GM18951 (cell line): ENCODE data around the gene KLHL10.
"Not testable (repeated sequence)": the region's sequence is repeated elsewhere in the genome, so short reads cannot be mapped to it uniquely, and the experiment has no call there.

Source experiments
- POLR2A ChIP-seq: IDR thresholded peaks from 4 replicates; pipeline ENCODE4 v1.6.1; 2011; ENCODE audit warnings: mild to moderate bottlenecking; ENCODE audit not compliant: insufficient read length, insufficient read depth; ENCODE audit errors: extremely low read depth
- in situ Hi-C: fragments of 300-500 bp; cut with MboI; formaldehyde crosslinking; loops from one replicate; pipeline ENCODE4 v1.12.0; 2022; ENCODE audit warnings: low sequenced_read_pairs, mixed read lengths, inconsistent platforms; ENCODE audit not compliant: unreplicated experiment

KLHL10 gene

GRCh38 chr17:41821776-41822175 is 15.8 kb upstream of the KLHL10 start:
- in situ Hi-C loops = no loop called here
- no peak for TF ChIP-seq POLR2A

GRCh38 chr17:41822216-41823140 is 15.1 kb upstream of the KLHL10 start:
- in situ Hi-C loops = no loop called here
- TF ChIP-seq POLR2A = no peak

- in situ Hi-C loops = no loop called here
- TF ChIP-seq POLR2A = no peak
These were observed 14.5 kb upstream of the KLHL10 start for GRCh38 chr17:41823141-41823524.

GRCh38 chr17:41823580-41823979 is 14.0 kb upstream of the KLHL10 start:
- in situ Hi-C loops = no loop called here
- no peak for TF ChIP-seq POLR2A

DNA sequence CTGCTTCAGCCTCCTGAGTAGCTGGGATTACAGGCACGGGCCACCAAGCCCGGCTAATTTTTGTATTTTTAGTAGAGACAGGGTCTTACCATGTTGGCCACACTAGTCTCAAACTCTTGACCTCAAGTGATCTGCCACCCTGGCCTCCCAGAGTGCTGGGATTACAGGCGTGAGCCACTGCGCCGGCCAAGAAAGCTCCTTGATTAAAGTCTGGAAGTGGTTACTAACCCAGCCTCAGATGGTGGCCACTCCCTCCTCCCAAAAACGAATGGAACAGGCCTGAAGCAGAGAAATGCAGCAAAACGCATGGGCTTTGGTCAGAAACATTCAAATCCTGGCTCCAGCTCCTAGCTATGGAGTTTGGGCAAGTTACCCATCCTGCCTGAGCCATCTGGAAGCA is 13.5 kb upstream of the KLHL10 start:
- no peak for TF ChIP-seq POLR2A
- in situ Hi-C loops = no loop called here

GRCh38 chr17:41825175-41825845 is 12.3 kb upstream of the KLHL10 start:
- no peak for TF ChIP-seq POLR2A
- in situ Hi-C loops = no loop called here

- in situ Hi-C loops = not testable (repeated sequence)
These were observed 7.7 kb upstream of the KLHL10 start for GRCh38 chr17:41829961-41830360.

GRCh38 chr17:41835214-41835799 is 2.3 kb upstream of the KLHL10 start:
- in situ Hi-C loops = no loop called here
- no peak for TF ChIP-seq POLR2A

GRCh38 chr17:41835800-41836549 is 1.6 kb upstream of the KLHL10 start, which contains the start of gene NT5C3B:
TSS of gene NT5C3B (minus strand) at chr17:41836232. CDS start at chr17:41836193, 39 bp downstream.
- peak; percentile 59 for TF ChIP-seq POLR2A
- in situ Hi-C loops = no loop called here

- in situ Hi-C loops = no loop called here
- no peak for TF ChIP-seq POLR2A
These were observed 952 bp upstream of the KLHL10 start for GRCh38 chr17:41836550-41837196.

DNA sequence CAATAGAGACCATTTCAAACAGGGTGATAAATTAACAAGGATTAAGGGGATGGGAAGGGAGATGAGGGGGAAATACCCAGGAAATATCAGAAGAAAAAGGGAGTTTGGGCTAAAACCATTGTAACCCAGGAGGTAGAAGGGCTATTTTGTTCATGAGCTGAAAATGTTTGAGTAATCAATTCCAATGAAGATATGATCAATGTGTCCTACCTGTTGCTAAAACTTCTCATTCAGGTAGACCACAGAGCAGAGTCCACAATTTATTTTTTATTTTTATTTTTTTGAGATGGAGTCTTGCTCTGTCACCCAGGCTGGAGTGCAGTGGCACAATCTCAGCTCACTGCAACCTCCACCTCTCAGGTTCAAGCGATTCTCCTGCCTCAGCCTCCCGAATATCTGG is 1.8 kb downstream of the KLHL10 start:
- in situ Hi-C loops = not testable (repeated sequence)

DNA sequence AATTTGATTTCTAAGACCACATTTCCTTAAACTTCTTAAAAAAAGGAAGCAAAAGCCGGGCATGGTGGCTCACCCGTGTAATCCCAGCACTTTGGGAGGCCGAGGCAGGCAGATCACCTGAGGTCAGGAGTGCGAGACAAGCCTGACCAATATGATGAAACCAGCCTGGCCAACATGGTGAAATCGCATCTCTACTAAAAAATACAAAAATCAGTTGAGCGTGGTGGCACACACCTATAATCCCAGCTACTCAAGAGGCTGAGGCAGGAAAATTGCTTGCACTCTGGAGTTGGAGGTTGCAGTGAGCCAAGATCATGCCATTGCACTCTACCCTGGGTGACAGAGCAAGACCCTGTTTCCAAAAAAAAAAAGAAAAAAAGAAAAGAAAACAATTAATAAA is 3.2 kb downstream of the KLHL10 start:
- in situ Hi-C loops = not testable (repeated sequence)

DNA sequence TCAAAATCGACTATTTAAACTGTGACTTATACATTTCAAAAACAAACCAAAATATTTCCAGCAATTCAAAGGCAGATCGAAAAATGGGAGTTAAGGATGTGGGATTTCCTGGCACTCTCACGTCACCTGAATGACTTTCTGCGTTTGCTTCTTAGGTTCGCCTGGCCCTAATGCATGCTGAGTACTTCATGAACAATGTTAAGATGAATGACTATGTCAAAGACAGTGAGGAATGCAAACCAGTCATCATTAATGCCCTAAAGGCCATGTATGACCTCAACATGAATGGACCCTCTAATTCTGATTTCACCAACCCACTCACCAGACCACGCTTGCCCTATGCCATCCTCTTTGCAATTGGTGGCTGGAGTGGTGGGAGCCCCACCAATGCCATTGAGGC is 7.3 kb downstream of the KLHL10 start:
- in situ Hi-C loops = no loop called here
- TF ChIP-seq POLR2A = no peak
